SK-N-SH (cell line): ENCODE results near the gene CFAP97D1.
"Not testable (repeated sequence)": the region's sequence is repeated elsewhere in the genome, so short reads cannot be mapped to it uniquely, and the experiment has no call there.

ENCODE experiments used
- EZH2phosphoT487 ChIP-seq: fragments of 200-600 bp; sonication (generic); IDR thresholded peaks from 2 replicates; pipeline ENCODE4 v1.6.1; 2017; ENCODE audit warnings: low read depth, mixed run types, mild to moderate bottlenecking, antibody characterized with exemption, moderate library complexity, borderline replicate concordance
- FOXJ3 ChIP-seq: sonication (generic); formaldehyde crosslinking; IDR thresholded peaks from 2 replicates; pipeline ENCODE4 v1.5.1; 2020; ENCODE audit warnings: mild to moderate bottlenecking, missing genetic modification reagents
- GABPA ChIP-seq: IDR thresholded peaks from 2 replicates; pipeline ENCODE4 v1.4.0; 2012; ENCODE audit warnings: low read depth, mild to moderate bottlenecking
- POLR2AphosphoS5 ChIP-seq: IDR thresholded peaks from 2 replicates; pipeline ENCODE4 v1.6.1; 2012; ENCODE audit warnings: low read depth, low read length
- SIN3A ChIP-seq: IDR thresholded peaks from 2 replicates; pipeline ENCODE4 v1.6.1; 2012; ENCODE audit warnings: low read depth, mild to moderate bottlenecking, low read length, moderate library complexity, borderline replicate concordance
- TEAD4 ChIP-seq: IDR thresholded peaks from 2 replicates; pipeline ENCODE4 v1.4.0; 2012; ENCODE audit warnings: mild to moderate bottlenecking, borderline replicate concordance; ENCODE audit not compliant: insufficient read depth
- TF ChIP-seq, protein P1 (sequence below): fragments of 200-600 bp; sonication (generic); IDR thresholded peaks from 2 replicates; pipeline ENCODE4 v1.6.1; 2017; ENCODE audit warnings: antibody characterized with exemption, mild to moderate bottlenecking, moderate library complexity

DNA sequence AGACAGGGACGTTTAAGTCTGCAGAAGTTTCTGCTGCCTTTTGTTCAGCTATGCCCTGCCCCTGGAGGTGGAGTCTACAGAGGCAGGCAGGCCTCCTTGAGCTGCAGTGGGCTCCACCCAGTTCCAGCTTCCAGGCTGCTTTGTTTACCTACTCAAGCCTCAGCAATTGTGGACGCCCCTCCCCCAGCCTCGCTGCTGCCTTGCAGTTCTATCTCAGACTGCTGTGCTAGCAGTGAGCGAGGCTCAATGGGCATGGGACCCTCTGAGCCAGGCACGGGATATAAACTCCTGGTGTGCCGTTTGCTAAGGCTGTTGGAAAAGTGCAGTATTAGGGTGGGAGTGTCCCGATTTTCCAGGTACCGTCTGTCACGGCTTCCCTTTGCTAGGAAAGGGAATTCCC lies 17.8 kb downstream of the CFAP97D1 start:
- not testable (repeated sequence) for TF ChIP-seq EZH2phosphoT487, POLR2AphosphoS5, TEAD4, FOXJ3, SIN3A, GABPA
- TF ChIP-seq, protein P1, sequence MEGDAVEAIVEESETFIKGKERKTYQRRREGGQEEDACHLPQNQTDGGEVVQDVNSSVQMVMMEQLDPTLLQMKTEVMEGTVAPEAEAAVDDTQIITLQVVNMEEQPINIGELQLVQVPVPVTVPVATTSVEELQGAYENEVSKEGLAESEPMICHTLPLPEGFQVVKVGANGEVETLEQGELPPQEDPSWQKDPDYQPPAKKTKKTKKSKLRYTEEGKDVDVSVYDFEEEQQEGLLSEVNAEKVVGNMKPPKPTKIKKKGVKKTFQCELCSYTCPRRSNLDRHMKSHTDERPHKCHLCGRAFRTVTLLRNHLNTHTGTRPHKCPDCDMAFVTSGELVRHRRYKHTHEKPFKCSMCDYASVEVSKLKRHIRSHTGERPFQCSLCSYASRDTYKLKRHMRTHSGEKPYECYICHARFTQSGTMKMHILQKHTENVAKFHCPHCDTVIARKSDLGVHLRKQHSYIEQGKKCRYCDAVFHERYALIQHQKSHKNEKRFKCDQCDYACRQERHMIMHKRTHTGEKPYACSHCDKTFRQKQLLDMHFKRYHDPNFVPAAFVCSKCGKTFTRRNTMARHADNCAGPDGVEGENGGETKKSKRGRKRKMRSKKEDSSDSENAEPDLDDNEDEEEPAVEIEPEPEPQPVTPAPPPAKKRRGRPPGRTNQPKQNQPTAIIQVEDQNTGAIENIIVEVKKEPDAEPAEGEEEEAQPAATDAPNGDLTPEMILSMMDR = not testable (repeated sequence)
